ENCODE results near the gene KIF7. TPM values are rescaled to one million over a fixed set of nuclear protein-coding genes. Genes with fewer than 3 reads are reported as not detected.

KIF7 gene
- total RNA-seq, 4 donors from 2014 or later = 6.2 to 12.6 (median 7.7) TPM

DNA sequence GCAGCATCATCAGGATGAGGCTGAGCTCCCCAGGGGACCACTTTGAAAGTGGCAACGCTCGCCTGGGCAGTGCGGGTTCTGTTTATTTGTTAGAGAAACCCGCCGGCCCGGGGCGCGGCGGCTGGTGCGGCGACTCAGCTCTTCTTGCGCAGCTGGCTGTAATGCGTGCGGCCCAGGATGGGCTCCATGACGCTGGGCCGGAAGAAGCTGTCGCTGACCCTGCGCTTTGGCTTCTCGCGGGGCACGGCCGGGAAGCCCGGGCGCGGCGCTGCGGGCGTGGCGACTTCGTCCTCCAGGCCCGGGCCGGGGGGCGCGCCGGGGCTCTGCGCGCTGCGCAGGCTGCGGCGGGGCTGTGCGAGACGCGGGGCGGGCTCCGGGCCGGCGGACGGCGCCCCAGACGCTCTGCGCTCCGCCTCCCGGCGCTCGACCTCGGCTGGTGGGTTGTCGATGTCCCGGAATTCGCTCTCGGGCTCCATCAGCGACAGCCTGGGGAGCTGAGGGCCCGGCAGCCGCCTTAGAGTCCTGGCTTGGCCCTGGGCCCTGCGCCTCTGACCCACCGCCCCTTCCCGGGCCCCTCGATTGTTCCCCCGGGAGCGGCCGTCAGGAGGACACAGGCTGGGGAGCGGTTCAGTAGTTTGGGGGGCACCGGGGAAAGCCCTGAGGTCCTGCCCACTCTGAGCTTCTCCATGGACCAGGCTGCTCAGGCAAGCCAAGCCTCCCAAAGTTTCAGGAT lies 10.3 kb upstream of the KIF7 start:
- ATAC-seq (ENCODE audit: low FRiP score) (peak; percentile 60), DNase-seq (ENCODE audit: low spot score) (no peak)
- TF ChIP-seq CTCF (IDR thresholded peaks at IDR 0.05) = no peak

- TF ChIP-seq CTCF (IDR thresholded peaks at IDR 0.05) = no peak
- ATAC-seq (ENCODE audit: low FRiP score) = no peak
- no peak for DNase-seq (ENCODE audit: low spot score)
Observed at GRCh38 chr15:89664441-89665350, 9.4 kb upstream of the KIF7 start.

- ATAC-seq (ENCODE audit: low FRiP score) (peak; percentile 77), DNase-seq (ENCODE audit: low spot score) (no peak)
- no peak for TF ChIP-seq CTCF (IDR thresholded peaks at IDR 0.05)
Observed at GRCh38 chr15:89662893-89663626, 7.8 kb upstream of the KIF7 start.

DNA sequence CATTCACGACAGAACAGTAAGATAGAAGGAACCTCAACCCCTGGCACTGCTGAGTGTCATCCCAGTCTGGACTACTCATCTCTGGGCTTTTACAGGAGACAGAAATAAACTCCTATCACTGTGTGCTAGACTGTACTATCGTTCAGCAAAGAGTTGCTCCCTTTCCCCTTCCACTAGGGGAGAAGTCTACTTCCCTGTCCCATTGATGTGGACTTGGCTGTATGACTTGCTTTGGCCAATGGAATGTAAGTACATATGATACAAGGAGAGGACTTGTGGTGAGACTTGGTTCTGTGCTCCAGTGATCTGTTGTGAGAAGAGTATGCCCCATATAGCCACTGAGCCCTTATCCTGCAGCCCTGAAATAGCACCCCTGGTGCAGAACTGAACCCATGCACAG lies 5.3 kb upstream of the KIF7 start:
- DNase-seq (ENCODE audit: low spot score) (no peak), ATAC-seq (ENCODE audit: low FRiP score) (no peak)
- TF ChIP-seq CTCF (IDR thresholded peaks at IDR 0.05) = no peak

- no peak for DNase-seq (ENCODE audit: low spot score)
- ATAC-seq (ENCODE audit: low FRiP score) = no peak
- no peak for TF ChIP-seq CTCF (IDR thresholded peaks at IDR 0.05)
Observed at GRCh38 chr15:89659295-89659694, 4.0 kb upstream of the KIF7 start.

DNA sequence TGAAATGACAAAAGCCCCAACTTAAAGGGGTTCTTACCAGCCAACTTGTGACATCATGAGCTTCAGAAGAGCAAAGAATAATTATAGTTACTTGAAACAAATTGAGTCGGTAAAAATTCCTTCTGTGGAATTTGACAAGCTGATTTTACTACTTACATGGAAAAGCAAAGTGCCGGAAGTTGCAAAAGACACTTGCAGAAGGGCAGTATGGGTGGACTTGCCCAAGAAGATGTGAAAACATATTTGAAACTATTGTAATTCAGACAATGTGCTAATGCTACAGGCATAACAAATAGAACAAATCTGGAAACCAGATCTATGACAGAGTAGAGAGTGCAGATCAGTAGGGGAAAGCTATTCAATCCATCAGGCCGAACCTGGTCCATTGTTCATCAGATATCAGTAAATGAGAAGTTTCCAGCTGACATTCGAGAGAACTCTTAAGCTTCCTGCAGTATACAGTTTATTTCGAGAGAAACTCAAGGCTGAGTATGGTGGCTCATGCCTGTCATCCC lies 2.5 kb upstream of the KIF7 start:
- no peak for DNase-seq (ENCODE audit: low spot score)
- no peak for ATAC-seq (ENCODE audit: low FRiP score)
- TF ChIP-seq CTCF (IDR thresholded peaks at IDR 0.05) = no peak
